GM23338 (cell line): ENCODE measurements around the gene RFK.

ENCODE experiments used
- CREB1 ChIP-seq: fragments of 250-450 bp; sonication (Bioruptor Pico); IDR thresholded peaks from 2 replicates; pipeline ENCODE4 v1.5.0; 2020; ENCODE audit warnings: low read depth, mild to moderate bottlenecking, moderate library complexity
- EZH2 ChIP-seq: fragments of 200-600 bp; sonication (generic); IDR thresholded peaks from one replicate; pipeline ENCODE4 v1.8.0; 2017; ENCODE audit warnings: antibody characterized with exemption, mild to moderate bottlenecking, low read depth; ENCODE audit not compliant: unreplicated experiment
- EZH2phosphoT487 ChIP-seq: fragments of 200-600 bp; sonication (generic); IDR thresholded peaks from one replicate; pipeline ENCODE4 v1.8.1; 2018; ENCODE audit warnings: antibody characterized with exemption; ENCODE audit not compliant: unreplicated experiment
- NANOG ChIP-seq: IDR thresholded peaks from 2 replicates; pipeline ENCODE4 v1.6.1; 2016; ENCODE audit warnings: antibody characterized with exemption, borderline replicate concordance
- POLR2AphosphoS5 ChIP-seq: IDR thresholded peaks from 2 replicates; pipeline ENCODE4 v1.6.1; 2016; ENCODE audit warnings: antibody characterized with exemption, low read depth
- TF ChIP-seq, protein P1 (sequence below), 2 experiments: fragments of 200-600 bp in 1 of 2; sonication (generic) in 1 of 2; conservative IDR thresholded peaks; 2 replicates each; pipeline versions ENCODE4 v1.5.1 to v1.6.1; 2016 to 2017; ENCODE audit warnings: antibody characterized with exemption in 2 of 2, low read depth in 2 of 2, mild to moderate bottlenecking in 2 of 2, moderate library complexity in 1 of 2
- TF ChIP-seq, protein P2 (sequence below): IDR thresholded peaks from 2 replicates; pipeline ENCODE4 v1.6.1; 2016; ENCODE audit warnings: antibody characterized with exemption
- TF ChIP-seq, protein P3 (sequence below): fragments of 250-450 bp; sonication (Bioruptor Pico); IDR thresholded peaks from 2 replicates; pipeline ENCODE4 v1.5.0; 2020; ENCODE audit warnings: mild to moderate bottlenecking, moderate library complexity

DNA sequence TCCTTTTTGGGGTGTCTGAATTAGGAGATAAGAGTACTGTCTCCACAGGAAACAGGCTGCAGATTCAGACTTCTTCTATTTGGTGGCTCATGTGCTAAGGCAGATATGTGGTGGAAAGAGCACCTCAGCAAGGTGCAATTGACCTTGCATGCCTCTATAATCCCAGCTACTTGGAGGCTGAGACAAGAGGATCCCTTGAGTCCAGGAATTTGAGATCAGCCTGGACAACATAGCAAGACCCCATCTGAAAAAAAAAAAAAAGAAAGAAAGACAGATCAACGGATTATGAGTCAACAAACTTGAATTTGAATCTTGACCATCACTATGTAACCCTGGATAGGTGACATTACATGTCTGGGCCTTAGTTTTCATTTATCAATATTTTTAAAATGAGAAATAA, 44.4 kb downstream of the RFK start:
- TF ChIP-seq POLR2AphosphoS5 (no peak), EZH2 (no peak), NANOG (no peak), CREB1 (no peak), EZH2phosphoT487 (no peak)
- TF ChIP-seq, protein P1, sequence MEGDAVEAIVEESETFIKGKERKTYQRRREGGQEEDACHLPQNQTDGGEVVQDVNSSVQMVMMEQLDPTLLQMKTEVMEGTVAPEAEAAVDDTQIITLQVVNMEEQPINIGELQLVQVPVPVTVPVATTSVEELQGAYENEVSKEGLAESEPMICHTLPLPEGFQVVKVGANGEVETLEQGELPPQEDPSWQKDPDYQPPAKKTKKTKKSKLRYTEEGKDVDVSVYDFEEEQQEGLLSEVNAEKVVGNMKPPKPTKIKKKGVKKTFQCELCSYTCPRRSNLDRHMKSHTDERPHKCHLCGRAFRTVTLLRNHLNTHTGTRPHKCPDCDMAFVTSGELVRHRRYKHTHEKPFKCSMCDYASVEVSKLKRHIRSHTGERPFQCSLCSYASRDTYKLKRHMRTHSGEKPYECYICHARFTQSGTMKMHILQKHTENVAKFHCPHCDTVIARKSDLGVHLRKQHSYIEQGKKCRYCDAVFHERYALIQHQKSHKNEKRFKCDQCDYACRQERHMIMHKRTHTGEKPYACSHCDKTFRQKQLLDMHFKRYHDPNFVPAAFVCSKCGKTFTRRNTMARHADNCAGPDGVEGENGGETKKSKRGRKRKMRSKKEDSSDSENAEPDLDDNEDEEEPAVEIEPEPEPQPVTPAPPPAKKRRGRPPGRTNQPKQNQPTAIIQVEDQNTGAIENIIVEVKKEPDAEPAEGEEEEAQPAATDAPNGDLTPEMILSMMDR (conservative IDR thresholded peaks at IDR 0.05; ENCODE audit: low read depth in 2 of 2): no peak
- TF ChIP-seq, protein P2, sequence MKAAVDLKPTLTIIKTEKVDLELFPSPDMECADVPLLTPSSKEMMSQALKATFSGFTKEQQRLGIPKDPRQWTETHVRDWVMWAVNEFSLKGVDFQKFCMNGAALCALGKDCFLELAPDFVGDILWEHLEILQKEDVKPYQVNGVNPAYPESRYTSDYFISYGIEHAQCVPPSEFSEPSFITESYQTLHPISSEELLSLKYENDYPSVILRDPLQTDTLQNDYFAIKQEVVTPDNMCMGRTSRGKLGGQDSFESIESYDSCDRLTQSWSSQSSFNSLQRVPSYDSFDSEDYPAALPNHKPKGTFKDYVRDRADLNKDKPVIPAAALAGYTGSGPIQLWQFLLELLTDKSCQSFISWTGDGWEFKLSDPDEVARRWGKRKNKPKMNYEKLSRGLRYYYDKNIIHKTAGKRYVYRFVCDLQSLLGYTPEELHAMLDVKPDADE: no peak
- TF ChIP-seq, protein P3, sequence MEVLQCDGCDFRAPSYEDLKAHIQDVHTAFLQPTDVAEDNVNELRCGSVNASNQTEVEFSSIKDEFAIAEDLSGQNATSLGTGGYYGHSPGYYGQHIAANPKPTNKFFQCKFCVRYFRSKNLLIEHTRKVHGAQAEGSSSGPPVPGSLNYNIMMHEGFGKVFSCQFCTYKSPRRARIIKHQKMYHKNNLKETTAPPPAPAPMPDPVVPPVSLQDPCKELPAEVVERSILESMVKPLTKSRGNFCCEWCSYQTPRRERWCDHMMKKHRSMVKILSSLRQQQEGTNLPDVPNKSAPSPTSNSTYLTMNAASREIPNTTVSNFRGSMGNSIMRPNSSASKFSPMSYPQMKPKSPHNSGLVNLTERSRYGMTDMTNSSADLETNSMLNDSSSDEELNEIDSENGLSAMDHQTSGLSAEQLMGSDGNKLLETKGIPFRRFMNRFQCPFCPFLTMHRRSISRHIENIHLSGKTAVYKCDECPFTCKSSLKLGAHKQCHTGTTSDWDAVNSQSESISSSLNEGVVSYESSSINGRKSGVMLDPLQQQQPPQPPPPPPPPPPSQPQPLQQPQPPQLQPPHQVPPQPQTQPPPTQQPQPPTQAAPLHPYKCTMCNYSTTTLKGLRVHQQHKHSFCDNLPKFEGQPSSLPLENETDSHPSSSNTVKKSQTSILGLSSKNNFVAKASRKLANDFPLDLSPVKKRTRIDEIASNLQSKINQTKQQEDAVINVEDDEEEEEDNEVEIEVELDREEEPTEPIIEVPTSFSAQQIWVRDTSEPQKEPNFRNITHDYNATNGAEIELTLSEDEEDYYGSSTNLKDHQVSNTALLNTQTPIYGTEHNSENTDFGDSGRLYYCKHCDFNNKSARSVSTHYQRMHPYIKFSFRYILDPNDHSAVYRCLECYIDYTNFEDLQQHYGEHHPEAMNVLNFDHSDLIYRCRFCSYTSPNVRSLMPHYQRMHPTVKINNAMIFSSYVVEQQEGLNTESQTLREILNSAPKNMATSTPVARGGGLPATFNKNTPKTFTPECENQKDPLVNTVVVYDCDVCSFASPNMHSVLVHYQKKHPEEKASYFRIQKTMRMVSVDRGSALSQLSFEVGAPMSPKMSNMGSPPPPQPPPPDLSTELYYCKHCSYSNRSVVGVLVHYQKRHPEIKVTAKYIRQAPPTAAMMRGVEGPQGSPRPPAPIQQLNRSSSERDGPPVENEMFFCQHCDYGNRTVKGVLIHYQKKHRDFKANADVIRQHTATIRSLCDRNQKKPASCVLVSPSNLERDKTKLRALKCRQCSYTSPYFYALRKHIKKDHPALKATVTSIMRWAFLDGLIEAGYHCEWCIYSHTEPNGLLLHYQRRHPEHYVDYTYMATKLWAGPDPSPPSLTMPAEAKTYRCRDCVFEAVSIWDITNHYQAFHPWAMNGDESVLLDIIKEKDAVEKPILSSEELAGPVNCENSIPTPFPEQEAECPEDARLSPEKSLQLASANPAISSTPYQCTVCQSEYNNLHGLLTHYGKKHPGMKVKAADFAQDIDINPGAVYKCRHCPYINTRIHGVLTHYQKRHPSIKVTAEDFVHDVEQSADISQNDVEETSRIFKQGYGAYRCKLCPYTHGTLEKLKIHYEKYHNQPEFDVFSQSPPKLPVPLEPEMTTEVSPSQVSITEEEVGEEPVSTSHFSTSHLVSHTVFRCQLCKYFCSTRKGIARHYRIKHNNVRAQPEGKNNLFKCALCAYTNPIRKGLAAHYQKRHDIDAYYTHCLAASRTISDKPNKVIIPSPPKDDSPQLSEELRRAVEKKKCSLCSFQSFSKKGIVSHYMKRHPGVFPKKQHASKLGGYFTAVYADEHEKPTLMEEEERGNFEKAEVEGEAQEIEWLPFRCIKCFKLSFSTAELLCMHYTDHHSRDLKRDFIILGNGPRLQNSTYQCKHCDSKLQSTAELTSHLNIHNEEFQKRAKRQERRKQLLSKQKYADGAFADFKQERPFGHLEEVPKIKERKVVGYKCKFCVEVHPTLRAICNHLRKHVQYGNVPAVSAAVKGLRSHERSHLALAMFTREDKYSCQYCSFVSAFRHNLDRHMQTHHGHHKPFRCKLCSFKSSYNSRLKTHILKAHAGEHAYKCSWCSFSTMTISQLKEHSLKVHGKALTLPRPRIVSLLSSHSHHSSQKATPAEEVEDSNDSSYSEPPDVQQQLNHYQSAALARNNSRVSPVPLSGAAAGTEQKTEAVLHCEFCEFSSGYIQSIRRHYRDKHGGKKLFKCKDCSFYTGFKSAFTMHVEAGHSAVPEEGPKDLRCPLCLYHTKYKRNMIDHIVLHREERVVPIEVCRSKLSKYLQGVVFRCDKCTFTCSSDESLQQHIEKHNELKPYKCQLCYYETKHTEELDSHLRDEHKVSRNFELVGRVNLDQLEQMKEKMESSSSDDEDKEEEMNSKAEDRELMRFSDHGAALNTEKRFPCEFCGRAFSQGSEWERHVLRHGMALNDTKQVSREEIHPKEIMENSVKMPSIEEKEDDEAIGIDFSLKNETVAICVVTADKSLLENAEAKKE (CRISPR knock-in tag): no peak
